ENCODE data around the gene INTS2.

DNA sequence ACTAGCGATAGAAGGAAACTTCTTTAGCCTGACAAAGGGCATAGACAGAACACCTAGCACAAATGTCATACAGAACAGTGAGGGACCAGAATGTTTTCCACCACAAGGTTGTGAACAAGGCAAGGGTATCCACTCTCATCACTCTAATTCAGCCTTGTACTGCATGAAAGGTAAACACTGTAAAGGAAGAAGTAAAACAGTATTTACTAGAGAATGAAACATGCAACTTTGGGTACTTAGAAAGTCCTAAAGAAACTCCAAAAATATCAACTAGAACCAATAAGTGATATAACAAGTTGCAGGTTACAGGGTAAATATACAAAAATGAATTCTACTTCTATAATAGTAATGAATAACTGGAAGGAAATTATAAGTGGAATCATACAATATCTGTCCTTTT lies 96.7 kb downstream of the INTS2 start:
- TF ChIP-seq, protein P1, sequence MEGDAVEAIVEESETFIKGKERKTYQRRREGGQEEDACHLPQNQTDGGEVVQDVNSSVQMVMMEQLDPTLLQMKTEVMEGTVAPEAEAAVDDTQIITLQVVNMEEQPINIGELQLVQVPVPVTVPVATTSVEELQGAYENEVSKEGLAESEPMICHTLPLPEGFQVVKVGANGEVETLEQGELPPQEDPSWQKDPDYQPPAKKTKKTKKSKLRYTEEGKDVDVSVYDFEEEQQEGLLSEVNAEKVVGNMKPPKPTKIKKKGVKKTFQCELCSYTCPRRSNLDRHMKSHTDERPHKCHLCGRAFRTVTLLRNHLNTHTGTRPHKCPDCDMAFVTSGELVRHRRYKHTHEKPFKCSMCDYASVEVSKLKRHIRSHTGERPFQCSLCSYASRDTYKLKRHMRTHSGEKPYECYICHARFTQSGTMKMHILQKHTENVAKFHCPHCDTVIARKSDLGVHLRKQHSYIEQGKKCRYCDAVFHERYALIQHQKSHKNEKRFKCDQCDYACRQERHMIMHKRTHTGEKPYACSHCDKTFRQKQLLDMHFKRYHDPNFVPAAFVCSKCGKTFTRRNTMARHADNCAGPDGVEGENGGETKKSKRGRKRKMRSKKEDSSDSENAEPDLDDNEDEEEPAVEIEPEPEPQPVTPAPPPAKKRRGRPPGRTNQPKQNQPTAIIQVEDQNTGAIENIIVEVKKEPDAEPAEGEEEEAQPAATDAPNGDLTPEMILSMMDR (IDR thresholded peaks at IDR 0.05; ENCODE audit: borderline replicate concordance, extremely low read depth, low read length, poor library complexity, severe bottlenecking): no peak
- no peak for TF ChIP-seq EZH2 (IDR thresholded peaks at IDR 0.05; ENCODE audit: borderline replicate concordance, low read depth, low read length, severe bottlenecking)
